ENCODE measurements around the gene UGGT1. TPM values are rescaled to one million over a fixed set of nuclear protein-coding genes. Genes with fewer than 3 reads are reported as not detected.

Gene UGGT1
- total RNA-seq, 1 donor from 2014 or later: 49.6 TPM

- Histone ChIP-seq H3K9me3 (no peaks in the 10 kb centered on the region), H3K36me3 (no peaks in the 10 kb centered on the region), H3K27me3 (ENCODE audit: low read depth) (no peaks in the 10 kb centered on the region), H3K4me1 (no peaks in the 10 kb centered on the region), H3K4me3 (no peak overlapping the region), H3K27ac (no peak overlapping the region)
- ATAC-seq: no peak
- DNase-seq: no peak
- TF ChIP-seq, protein P1, sequence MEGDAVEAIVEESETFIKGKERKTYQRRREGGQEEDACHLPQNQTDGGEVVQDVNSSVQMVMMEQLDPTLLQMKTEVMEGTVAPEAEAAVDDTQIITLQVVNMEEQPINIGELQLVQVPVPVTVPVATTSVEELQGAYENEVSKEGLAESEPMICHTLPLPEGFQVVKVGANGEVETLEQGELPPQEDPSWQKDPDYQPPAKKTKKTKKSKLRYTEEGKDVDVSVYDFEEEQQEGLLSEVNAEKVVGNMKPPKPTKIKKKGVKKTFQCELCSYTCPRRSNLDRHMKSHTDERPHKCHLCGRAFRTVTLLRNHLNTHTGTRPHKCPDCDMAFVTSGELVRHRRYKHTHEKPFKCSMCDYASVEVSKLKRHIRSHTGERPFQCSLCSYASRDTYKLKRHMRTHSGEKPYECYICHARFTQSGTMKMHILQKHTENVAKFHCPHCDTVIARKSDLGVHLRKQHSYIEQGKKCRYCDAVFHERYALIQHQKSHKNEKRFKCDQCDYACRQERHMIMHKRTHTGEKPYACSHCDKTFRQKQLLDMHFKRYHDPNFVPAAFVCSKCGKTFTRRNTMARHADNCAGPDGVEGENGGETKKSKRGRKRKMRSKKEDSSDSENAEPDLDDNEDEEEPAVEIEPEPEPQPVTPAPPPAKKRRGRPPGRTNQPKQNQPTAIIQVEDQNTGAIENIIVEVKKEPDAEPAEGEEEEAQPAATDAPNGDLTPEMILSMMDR (IDR thresholded peaks at IDR 0.05): no peak
- intact Hi-C loops (cut with DNase I): no loop called here
Observed at GRCh38 chr2:128057334-128057733, 33.7 kb upstream of the UGGT1 start.

- Histone ChIP-seq H3K4me1 (no peaks in the 10 kb centered on the region), H3K36me3 (no peaks in the 10 kb centered on the region), H3K27me3 (ENCODE audit: low read depth) (no peaks in the 10 kb centered on the region), H3K9me3 (no peaks in the 10 kb centered on the region), H3K4me3 (no peak overlapping the region), H3K27ac (no peak overlapping the region)
- TF ChIP-seq, protein P1 (IDR thresholded peaks at IDR 0.05): no peak
- ATAC-seq (no peak), DNase-seq (no peak)
- intact Hi-C loops (cut with DNase I): no loop called here
Observed at GRCh38 chr2:128058114-128058513, 32.9 kb upstream of the UGGT1 start.

DNA sequence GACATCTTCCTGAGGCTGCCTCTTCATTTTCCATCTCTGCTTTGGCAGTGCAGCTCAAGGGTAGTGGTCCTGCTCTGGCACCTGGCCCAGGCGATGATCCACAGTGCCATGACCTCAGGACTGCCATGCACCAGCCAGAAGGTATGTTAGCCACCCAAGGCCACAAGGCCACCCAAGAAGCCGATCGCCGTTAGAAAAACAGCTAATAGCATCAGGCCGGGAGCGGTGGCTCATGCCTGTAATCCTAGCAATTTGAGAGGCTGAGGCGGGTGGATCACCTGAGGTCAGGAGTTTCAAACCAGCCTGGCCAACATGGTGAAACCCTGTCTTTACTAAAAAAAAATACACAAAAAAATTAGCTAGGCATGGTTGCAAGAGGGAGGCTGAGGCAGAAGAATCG is 28.4 kb upstream of the UGGT1 start:
- intact Hi-C loops (cut with DNase I): no loop called here
- TF ChIP-seq, protein P1 (IDR thresholded peaks at IDR 0.05): no peak
- no peak for DNase-seq
- no peak for ATAC-seq
- no peak overlapping the region for H3K27ac ChIP-seq
- H3K36me3 ChIP-seq: no peaks in the 10 kb centered on the region
- H3K27me3 ChIP-seq (ENCODE audit: low read depth): no peaks in the 10 kb centered on the region
- H3K9me3 ChIP-seq: no peaks in the 10 kb centered on the region
- H3K4me1 ChIP-seq: no peaks in the 10 kb centered on the region
- H3K4me3 ChIP-seq: no peak overlapping the region

- TF ChIP-seq, protein P1 (IDR thresholded peaks at IDR 0.05): no peak
- H3K4me1 ChIP-seq: no peaks in the 10 kb centered on the region
- no peak for DNase-seq
- no peaks in the 10 kb centered on the region for H3K27me3 ChIP-seq (ENCODE audit: low read depth)
- H3K4me3 ChIP-seq: no peak overlapping the region
- H3K9me3 ChIP-seq: no peaks in the 10 kb centered on the region
- H3K36me3 ChIP-seq: no peaks in the 10 kb centered on the region
- H3K27ac ChIP-seq: no peak overlapping the region
- intact Hi-C loops (cut with DNase I): no loop called here
- ATAC-seq: no peak
Observed at GRCh38 chr2:128064353-128064752, 26.6 kb upstream of the UGGT1 start.

DNA sequence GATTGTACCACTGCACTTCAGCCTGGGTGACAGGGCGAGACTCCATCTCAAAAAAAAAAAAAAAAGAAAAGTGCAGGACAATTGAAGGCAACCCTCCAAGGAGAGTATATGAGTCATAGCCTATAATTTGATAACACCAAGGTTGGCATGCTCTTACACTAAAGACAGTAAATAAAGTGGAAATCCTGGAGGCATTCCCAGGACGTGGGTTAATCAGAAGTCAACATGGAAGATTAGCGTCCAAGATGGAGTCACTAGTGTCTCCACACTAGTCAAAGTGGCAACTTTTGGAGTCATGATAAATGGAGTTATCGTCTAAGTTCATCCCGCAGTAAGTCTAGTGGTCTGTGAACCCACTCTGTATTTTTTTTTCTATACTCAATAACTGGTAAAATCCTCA is 21.2 kb upstream of the UGGT1 start:
- Histone ChIP-seq H3K4me3 (no peak overlapping the region), H3K4me1 (no peaks in the 10 kb centered on the region), H3K9me3 (no peaks in the 10 kb centered on the region), H3K27ac (no peak overlapping the region), H3K36me3 (no peaks in the 10 kb centered on the region), H3K27me3 (ENCODE audit: low read depth) (no peaks in the 10 kb centered on the region)
- intact Hi-C loops (cut with DNase I): no loop called here
- DNase-seq (no peak), ATAC-seq (no peak)
- TF ChIP-seq, protein P1 (IDR thresholded peaks at IDR 0.05): no peak

DNA sequence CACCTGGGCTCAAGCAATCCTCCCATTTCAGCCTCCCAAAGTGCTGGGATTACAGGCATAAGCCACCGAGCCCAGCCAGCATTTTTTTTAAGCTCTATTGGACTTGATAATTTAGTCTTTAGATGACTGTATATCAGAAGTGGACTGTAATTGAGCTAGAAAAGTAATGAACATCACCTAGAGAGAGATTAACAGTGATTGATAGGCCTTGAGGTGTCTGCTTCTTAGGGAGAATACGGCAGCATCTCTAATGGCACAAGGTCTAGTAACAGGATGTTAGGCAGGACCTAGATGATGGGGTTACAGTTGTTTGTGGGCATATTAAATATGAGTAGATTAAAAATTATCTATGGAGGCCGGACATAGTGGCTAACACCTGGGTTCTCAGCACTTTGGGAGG is 17.7 kb upstream of the UGGT1 start:
- TF ChIP-seq, protein P1 (IDR thresholded peaks at IDR 0.05): no peak
- no peaks in the 10 kb centered on the region for H3K27me3 ChIP-seq (ENCODE audit: low read depth)
- no peak overlapping the region for H3K27ac ChIP-seq
- intact Hi-C loops (cut with DNase I): no loop called here
- no peaks in the 10 kb centered on the region for H3K4me1 ChIP-seq
- H3K4me3 ChIP-seq: no peak overlapping the region
- DNase-seq (no peak), ATAC-seq (no peak)
- H3K9me3 ChIP-seq: no peaks in the 10 kb centered on the region
- no peaks in the 10 kb centered on the region for H3K36me3 ChIP-seq
